Measurements from ENCODE around the gene GTF3C1.

Gene GTF3C1

GRCh38 chr16:27566417-27566816, 16.7 kb upstream of the GTF3C1 start:
- no peak for DNase-seq

DNA sequence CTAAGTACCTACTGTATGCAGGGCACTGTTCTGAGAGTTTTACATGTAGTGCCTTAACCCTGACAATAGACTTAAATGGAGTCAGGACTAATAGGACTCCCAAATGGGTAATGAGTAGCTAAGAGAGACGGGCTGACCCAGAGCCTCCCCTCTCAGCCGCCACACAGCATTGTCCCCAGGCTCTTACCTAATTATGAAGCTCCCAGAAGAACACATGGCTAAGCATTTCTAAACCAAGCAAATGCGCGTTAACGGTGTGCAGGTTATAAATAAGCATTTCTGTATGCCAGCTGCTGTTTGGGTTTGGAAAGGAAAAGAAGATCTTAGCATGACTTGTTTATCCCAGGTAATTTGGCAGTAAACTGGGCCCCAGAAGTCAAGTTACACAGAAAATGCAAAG, 14.5 kb upstream of the GTF3C1 start:
- DNase-seq = no peak

DNA sequence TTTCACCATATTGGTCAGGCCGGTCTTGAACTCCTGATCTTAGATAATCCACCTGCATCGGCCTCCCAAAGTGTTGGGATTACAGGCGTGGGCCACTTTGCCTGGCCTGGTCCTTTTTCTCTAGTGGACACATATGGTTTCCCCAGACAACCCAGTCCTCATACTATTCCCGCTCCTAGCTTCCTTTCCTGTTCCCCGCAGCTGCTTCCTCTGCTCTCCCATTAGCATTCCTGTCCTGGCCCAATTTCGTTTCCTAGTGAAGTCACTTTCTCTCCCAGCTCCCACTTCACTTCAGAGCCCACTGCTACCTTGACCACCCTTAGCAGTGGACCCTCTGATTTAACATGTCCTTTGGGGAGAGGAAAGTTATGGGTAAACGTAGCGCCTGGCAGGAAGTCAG, 11.5 kb upstream of the GTF3C1 start:
- no peak for DNase-seq

- DNase-seq = no peak
Measured at GRCh38 chr16:27558932-27559331, 9.2 kb upstream of the GTF3C1 start.

- no peak for DNase-seq
Measured at GRCh38 chr16:27558434-27558833, 8.7 kb upstream of the GTF3C1 start.

DNA sequence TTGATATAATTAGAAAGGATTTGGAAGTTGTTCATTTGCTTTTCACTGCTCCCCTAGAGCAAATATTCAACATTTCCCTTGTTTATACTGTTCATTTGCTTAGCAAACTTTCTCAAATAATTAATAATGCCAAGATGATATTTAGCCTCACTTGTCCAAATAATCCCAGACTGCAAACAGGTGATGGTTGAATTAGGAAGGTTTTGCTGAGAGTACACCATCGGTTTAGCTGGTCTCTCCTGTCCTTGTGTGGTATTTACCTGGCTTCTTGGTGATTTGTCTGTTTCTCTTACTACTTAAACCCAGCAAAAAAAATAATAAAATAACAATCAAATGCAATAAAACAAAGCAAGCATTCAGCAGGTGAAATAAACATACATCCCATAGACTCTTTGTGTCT, 6.8 kb upstream of the GTF3C1 start:
- DNase-seq = no peak

DNA sequence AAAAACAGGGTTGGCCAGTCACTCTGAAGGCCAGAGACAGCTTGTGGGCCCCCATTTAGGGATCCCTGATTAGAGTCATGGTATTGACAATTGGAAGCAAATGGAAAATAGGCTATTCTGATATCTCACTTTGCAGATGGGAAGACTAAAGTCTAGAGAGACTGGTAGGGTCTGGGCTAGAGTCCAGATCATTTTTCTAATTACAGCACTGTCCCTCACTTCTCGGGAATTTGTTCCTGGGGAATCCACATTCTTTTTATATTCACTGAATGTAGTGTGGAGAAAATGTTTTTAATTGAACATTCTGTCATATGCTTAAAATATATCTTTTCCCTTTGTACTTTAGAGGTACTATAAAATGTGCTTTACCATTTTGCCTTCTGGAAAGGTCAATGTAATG, 1.3 kb upstream of the GTF3C1 start:
- no peak for DNase-seq

GRCh38 chr16:27550582-27550920, 838 bp upstream of the GTF3C1 start:
- DNase-seq = no peak

DNA sequence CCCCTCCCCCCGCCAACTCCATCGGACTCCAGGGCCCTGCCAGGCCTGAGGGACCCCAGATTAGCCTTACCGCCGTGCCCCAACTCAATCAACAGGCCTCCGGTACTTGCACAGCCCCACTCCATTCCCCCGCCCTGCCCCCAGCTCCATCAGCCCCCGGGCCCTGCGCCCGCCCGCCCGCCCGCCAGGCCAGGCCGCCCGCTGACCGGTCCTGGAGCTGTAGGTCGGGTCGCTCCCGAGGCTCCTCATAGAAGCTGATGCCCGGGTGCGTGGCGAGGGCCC, 308 bp downstream of the GTF3C1 start:
- no peak for DNase-seq

- no peak for DNase-seq
Measured at GRCh38 chr16:27547851-27548250, 1.9 kb downstream of the GTF3C1 start.

DNA sequence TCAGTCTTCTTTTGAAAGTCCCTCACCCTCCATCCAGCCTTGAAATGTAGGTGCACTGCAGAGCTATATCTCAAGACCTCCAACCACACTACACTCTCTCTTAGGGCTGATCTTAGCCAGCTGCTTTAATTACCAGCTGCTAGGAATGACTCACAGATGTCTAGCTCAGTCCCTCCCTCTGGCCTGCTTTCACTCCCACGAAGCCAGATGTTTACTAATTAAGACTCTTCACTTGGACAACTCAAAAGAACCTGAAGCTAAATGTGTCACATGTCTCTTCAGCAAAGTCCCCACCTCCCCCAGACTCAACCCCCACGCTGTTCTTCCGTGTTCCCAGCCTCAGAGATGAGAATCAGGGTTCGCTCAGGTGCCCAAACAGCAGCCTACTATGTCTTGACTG, 2.6 kb downstream of the GTF3C1 start:
- peak; percentile 68 for DNase-seq

- DNase-seq = no peak
Measured at GRCh38 chr16:27544671-27545070, 5.0 kb downstream of the GTF3C1 start.

DNA sequence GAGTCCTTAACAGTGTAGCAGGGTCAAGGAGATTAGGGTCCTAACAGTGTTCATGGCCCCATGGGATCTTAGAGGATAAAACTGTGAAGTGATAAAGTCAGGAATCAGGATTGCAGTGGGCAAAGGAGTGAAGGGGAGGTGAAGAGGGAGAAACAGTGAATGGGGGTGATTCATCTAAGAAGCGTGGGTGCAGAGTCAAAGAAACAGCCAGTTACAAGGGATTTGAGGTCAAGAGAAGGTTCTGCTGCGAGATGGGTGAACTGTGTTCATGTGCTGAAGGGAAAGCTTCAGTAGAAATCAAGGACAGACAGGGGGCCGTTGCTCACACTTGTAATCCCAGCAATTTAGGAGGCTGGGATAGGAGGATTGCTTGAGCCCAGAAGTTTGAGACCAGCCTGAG, 5.9 kb downstream of the GTF3C1 start:
- DNase-seq = no peak

GRCh38 chr16:27539636-27540035, 10.1 kb downstream of the GTF3C1 start:
- DNase-seq = no peak

DNA sequence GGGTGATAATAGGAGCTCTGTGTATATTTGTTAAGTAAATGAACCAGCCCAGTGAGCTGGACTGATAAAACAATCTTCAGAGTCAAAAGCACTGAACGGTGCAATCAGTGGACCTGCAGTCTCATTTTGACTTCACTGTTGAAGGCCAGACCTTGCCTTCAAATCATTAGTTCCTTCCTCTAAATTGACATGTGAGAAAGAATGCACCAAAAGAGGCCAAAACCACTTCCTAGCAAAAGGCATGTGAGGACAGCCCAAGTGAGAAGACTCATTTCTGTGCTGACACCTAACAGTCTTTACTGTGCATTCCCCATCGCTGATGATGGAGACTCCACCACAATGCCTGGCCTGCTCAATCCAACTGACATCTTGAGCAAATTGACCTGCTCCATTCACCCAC, 10.6 kb downstream of the GTF3C1 start:
- DNase-seq = no peak

- no peak for DNase-seq
Measured at GRCh38 chr16:27538528-27538927, 11.2 kb downstream of the GTF3C1 start.

DNA sequence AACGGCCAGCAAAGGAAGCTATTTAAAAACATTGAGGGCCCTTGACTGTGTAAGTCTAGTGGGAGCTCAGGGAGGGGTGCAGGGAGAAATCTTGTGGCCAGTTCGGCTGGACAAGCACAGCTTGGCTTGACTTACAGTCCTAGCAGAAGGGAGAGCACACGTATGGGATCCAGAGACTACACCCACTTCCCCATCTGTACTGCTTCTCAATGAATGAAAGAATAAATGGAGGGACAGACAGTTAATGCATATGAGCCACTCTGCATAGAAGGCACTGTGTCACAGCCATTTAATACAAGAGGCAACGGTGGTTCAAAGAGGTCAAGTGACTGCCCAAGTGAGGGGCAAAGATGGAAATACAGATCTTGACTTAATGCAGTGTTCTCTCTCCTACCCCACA, 15.5 kb downstream of the GTF3C1 start:
- no peak for DNase-seq

- no peak for DNase-seq
Measured at GRCh38 chr16:27531826-27532800, 17.6 kb downstream of the GTF3C1 start.

GRCh38 chr16:27531186-27531585, 18.5 kb downstream of the GTF3C1 start:
- DNase-seq = no peak

DNA sequence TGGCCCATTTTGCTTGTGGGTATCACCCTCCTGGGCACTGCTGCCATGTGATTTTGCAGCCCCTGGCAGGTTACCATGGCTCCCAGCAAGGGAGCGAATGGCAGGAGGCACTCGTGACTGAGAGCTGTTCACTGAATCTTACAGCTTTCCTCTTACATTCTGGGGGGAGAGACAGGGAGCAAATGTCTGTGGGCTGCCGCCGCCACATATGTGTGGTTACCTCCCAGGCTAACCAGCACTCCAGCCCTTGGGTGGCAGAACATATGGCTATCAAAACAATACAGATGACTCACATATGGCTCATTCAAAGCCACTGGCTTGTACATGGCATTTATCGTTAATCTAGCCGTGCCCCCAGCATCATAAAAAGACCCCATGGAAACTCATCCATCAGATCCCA, 19.8 kb downstream of the GTF3C1 start:
- DNase-seq = peak; percentile 91

DNA sequence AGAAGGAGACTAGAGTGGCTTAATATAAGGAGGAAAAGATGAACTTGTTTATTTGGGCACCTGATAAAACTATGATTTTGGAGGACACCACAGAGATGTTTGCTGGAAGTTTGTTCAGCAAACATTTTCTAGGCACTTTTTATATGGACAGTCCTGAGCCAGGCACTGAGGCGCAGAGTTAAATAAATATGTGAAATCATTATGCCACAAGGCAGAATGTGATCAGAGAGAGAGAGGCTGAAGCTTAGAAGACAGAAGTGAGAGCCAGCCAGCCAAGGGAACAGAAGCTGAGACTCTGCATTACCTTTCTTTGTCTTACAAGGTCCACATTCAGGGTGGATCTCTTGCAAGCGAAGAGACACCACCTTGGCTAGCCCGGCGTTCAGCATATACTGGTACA, 21.4 kb downstream of the GTF3C1 start:
- no peak for DNase-seq

DNA sequence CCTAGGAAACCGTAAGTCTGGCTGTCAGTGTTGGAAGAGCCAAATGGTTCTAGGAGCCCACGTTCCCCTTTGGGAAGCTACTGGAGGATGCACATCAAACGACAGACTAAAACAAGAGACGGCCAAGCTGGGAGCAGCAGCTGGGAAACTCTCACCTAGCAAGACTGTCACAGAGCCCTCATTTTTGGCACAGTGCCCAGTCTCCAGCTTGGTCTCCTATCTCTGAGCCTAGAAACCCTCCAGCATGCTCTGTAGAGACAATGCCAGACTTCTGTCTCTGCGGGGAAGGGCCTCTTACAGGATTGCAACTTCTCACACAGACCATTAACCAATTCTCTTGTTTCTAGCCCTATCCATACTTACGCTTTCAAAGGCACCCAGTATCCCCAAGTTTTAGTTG, 23.5 kb downstream of the GTF3C1 start:
- no peak for DNase-seq

- DNase-seq = no peak
Measured at GRCh38 chr16:27522173-27522707, 27.5 kb downstream of the GTF3C1 start.

DNA sequence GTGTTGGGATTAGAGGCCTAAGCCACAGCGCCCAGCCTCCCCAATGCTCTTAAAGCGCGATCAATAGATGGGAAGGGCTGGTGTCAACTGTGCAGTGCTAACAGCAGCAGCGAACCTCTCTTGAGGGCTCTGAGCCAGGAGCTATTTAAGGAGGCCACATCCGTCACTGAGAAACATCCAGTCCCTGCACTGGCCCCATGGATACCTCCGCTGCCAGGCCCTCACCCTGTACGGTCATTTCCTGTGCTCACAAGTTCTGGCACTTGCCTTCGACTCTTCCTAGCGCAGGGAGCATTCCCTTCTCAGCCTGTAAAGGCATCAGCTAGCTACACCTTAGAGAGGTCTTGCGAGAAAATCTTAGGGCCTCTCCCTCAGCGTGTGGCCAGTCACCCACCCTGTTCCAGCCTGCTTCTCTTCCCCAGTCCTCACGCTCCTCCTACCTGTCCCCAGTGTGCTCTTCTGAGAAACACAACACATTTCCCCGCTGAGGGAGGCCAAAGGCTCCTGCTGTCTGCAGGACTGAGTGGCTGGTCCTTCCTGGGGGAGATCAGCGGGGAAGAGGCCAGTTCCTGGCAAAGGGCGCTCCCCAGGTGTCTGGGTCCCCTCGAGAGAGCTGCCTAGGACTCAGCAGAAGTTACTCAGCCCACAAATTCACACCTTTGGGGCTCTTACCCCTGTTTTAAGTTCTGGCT, 28.6 kb downstream of the GTF3C1 start:
- DNase-seq = no peak

Measured in fibroblast of skin of abdomen (primary cell).